HepG2 (cell line): ENCODE results near the gene EEF1AKMT3. TPM values are rescaled to one million over a fixed set of nuclear protein-coding genes. Genes with fewer than 3 reads are reported as not detected.

ENCODE experiments used
- ATAC-seq: fragments of 200-7000 bp; cut with Tn5 transposase; 3 replicates; pipeline ENCODE4 v1.9.1; 2020; ENCODE audit warnings: mild to moderate bottlenecking, moderate library complexity
- BruUV-seq: library from RNA; stranded (reverse); fragments of 400-500 nt; replicated peaks from 2 replicates; lab custom pipeline; 2021; lab: Mats Ljungman, UMichigan
- CTCF ChIA-PET: fragments of 300-600 bp; formaldehyde crosslinking; extraction: SDS; loops from one replicate; lab custom pipeline; 2021; ENCODE audit warnings: low total read pairs, inconsistent platforms, low intra/inter-chr PET ratio; lab: Yijun Ruan, JAX
- POLR2A ChIA-PET: fragments of 350-600 bp; sonication (Branson Sonifier 250); formaldehyde crosslinking; loops from one replicate; lab custom pipeline; 2020; ENCODE audit warnings: antibody characterized with exemption, inconsistent platforms; lab: Yijun Ruan, JAX
- DNase-seq: peaks from one replicate; pipeline ENCODE4 v3.0.0-alpha.2; 2015; ENCODE audit warnings: low spot score
- FAIRE-seq: peaks from 3 replicates; lab custom pipeline; 2011; peaks lifted over from hg19 to GRCh38; lab: Jason Lieb, UNC
- H2AFZ ChIP-seq: one replicate; pipeline ENCODE4 v1.6.1; 2011; ENCODE audit warnings: low read length, inconsistent platforms
- H3K27ac ChIP-seq: fragments of 300-600 bp; 3 replicates; pipeline ENCODE4 v1.8.0; 2011; ENCODE audit warnings: mixed run types, mild to moderate bottlenecking, mixed read lengths, low read length, inconsistent platforms; ENCODE audit not compliant: insufficient read depth; ENCODE audit errors: extremely low read length
- H3K27me3 ChIP-seq, 2 experiments: fragments of 200-600 bp in 1 of 2; 2 replicates in 1 of 2; 3 replicates in 1 of 2; pipeline versions ENCODE4 v1.6.0 to v1.8.0; 2011; ENCODE audit warnings: low read length in 2 of 2, mild to moderate bottlenecking in 2 of 2, moderate library complexity in 2 of 2, inconsistent platforms in 1 of 2; ENCODE audit not compliant: insufficient read depth in 2 of 2, control insufficient read depth in 1 of 2
- H3K36me3 ChIP-seq, 2 experiments: fragments of 200-600 bp in 1 of 2; replicated peaks in 1 of 2; 2 replicates in 1 of 2; 3 replicates in 1 of 2; pipeline versions ENCODE4 v1.5.1 to v1.8.0; 2011; ENCODE audit warnings: low read length in 2 of 2, inconsistent platforms in 1 of 2; ENCODE audit not compliant: insufficient read depth in 2 of 2, control insufficient read depth in 1 of 2
- H3K4me1 ChIP-seq: 2 replicates; pipeline ENCODE4 v1.5.1; 2012; ENCODE audit warnings: low read length, inconsistent platforms; ENCODE audit not compliant: insufficient read depth
- H3K4me2 ChIP-seq: 2 replicates; pipeline ENCODE4 v1.6.0; 2011; ENCODE audit warnings: low read depth, low read length, inconsistent platforms
- H3K4me3 ChIP-seq, 3 experiments: fragments of 200-600 bp in 1 of 3; sonication (generic), shearing (Covaris generic) in 1 of 3; replicated peaks in 1 of 3; 2 replicates each; pipeline ENCODE4 v1.5.1; 2011 to 2016; ENCODE audit warnings: low read length in 3 of 3, inconsistent platforms in 2 of 3, low read depth in 2 of 3, mild to moderate bottlenecking in 2 of 3, control low read depth in 1 of 3, mixed read lengths in 1 of 3; ENCODE audit not compliant: insufficient read depth in 1 of 3
- H3K79me2 ChIP-seq: one replicate; pipeline ENCODE4 v1.6.1; 2011; ENCODE audit warnings: low read length, inconsistent platforms; ENCODE audit not compliant: insufficient read depth
- H3K9ac ChIP-seq: 2 replicates; pipeline ENCODE4 v1.6.0; 2011; ENCODE audit warnings: mild to moderate bottlenecking, low read depth, low read length, inconsistent platforms; ENCODE audit not compliant: insufficient read depth
- H3K9me3 ChIP-seq: 2 replicates; pipeline ENCODE4 v1.5.1; 2012; ENCODE audit warnings: mild to moderate bottlenecking, low read length
- H4K20me1 ChIP-seq: 2 replicates; pipeline ENCODE4 v1.6.0; 2011; ENCODE audit warnings: inconsistent platforms, mild to moderate bottlenecking, low read length, moderate library complexity; ENCODE audit not compliant: insufficient read depth
- BRD4 ChIP-seq: sonication (generic); formaldehyde crosslinking; IDR thresholded peaks from 2 replicates; pipeline ENCODE4 v1.4.0; 2020; ENCODE audit warnings: missing genetic modification reagents
- LCORL ChIP-seq, 2 experiments: fragments of 450-650 bp in 1 of 2; sonication (generic) in 1 of 2; formaldehyde crosslinking in 1 of 2; IDR thresholded peaks; 2 replicates each; pipeline versions ENCODE4 v1.5.0 to v1.6.1; 2017 to 2020; ENCODE audit warnings: antibody characterized with exemption in 1 of 2, missing genetic modification reagents in 1 of 2
- NR3C1 ChIP-seq: sonication (generic); formaldehyde crosslinking; IDR thresholded peaks from 2 replicates; pipeline ENCODE4 v1.4.0; 2020; ENCODE audit warnings: missing genetic modification reagents
- PRPF4 ChIP-seq: fragments of 200-400 bp; formaldehyde crosslinking; IDR thresholded peaks from 2 replicates; pipeline ENCODE4 v1.6.1; 2016; ENCODE audit warnings: low read length, low read depth; ENCODE audit not compliant: poor library complexity, severe bottlenecking
- RBM22 ChIP-seq: fragments of 200-400 bp; formaldehyde crosslinking; optimal IDR thresholded peaks from 2 replicates; pipeline ENCODE3; 2017; ENCODE audit warnings: mild to moderate bottlenecking, low read length, moderate library complexity
- RFX1 ChIP-seq: fragments of 450-650 bp; IDR thresholded peaks from 2 replicates; pipeline ENCODE4 v1.6.1; 2017
- SETDB1 ChIP-seq: sonication (generic); formaldehyde crosslinking; IDR thresholded peaks from 2 replicates; pipeline ENCODE4 v1.5.1; 2020; ENCODE audit warnings: missing genetic modification reagents, mild to moderate bottlenecking, borderline replicate concordance
- SMARCC2 ChIP-seq: fragments of 450-650 bp; IDR thresholded peaks from 2 replicates; pipeline ENCODE4 v1.6.1; 2017; ENCODE audit warnings: antibody characterized with exemption, mild to moderate bottlenecking
- ZNF263 ChIP-seq: sonication (generic); formaldehyde crosslinking; IDR thresholded peaks from 2 replicates; pipeline ENCODE4 v1.4.0; 2020; ENCODE audit warnings: missing genetic modification reagents
- ZNF326 ChIP-seq: sonication (generic); formaldehyde crosslinking; IDR thresholded peaks from 2 replicates; pipeline ENCODE4 v1.4.0; 2020; ENCODE audit warnings: missing genetic modification reagents, borderline replicate concordance
- ZNF34 ChIP-seq: sonication (generic); formaldehyde crosslinking; IDR thresholded peaks from 2 replicates; pipeline ENCODE4 v1.4.0; 2020; ENCODE audit warnings: mild to moderate bottlenecking, missing genetic modification reagents, borderline replicate concordance
- ZNF446 ChIP-seq: sonication (generic); formaldehyde crosslinking; IDR thresholded peaks from 2 replicates; pipeline ENCODE4 v1.5.0; 2020; ENCODE audit warnings: mild to moderate bottlenecking, missing genetic modification reagents
- ZNF484 ChIP-seq: sonication (generic); formaldehyde crosslinking; IDR thresholded peaks from 2 replicates; pipeline ENCODE4 v1.5.1; 2020; ENCODE audit warnings: mild to moderate bottlenecking, low read depth, missing genetic modification reagents, borderline replicate concordance
- ZNF512 ChIP-seq: sonication (generic); formaldehyde crosslinking; IDR thresholded peaks from 2 replicates; pipeline ENCODE4 v1.4.0; 2020; ENCODE audit warnings: mild to moderate bottlenecking, missing genetic modification reagents
- ZNF660 ChIP-seq: sonication (generic); formaldehyde crosslinking; IDR thresholded peaks from 2 replicates; pipeline ENCODE4 v1.5.1; 2020; ENCODE audit warnings: mild to moderate bottlenecking, low read depth, missing genetic modification reagents, borderline replicate concordance
- ZNF839 ChIP-seq: sonication (generic); formaldehyde crosslinking; IDR thresholded peaks from 2 replicates; pipeline ENCODE4 v1.4.0; 2020; ENCODE audit warnings: missing genetic modification reagents, mild to moderate bottlenecking, borderline replicate concordance
- WGBS: methylation state at CpG from one replicate; pipeline ENCODE4 v1.1.6; 2017; ENCODE audit warnings: low lambda C conversion rate; 5-methylcytosine and 5-hydroxymethylcytosine counted together
- in situ Hi-C: cut with HindIII; loops from 2 replicates; pipeline ENCODE4 v1.10.0; 2017; ENCODE audit warnings: low pct_unique_long_range_greater_than_20kb; ENCODE audit not compliant: extremely low pct_ligation_motif_present
- intact Hi-C: fragments of 100-400 bp; cut with micrococcal nuclease; formaldehyde crosslinking; loops from one replicate; pipeline ENCODE4 v1.10.0; 2022; ENCODE audit not compliant: unreplicated experiment
- polyA plus RNA-seq, 8 experiments: library from polyadenylated mRNA; depleted of rRNA in 3 of 8; stranded (reverse) in 7 of 8; unstranded in 1 of 8; fragments of >200 nt; fragmentation: Illumina TruSeq in 4 of 8; extraction: Trizol in 4 of 8; gene quantifications; 2 replicates each; pipeline versions ENCODE4 v1.2.1 to v1.2.3, GENCODE V29; 2011 to 2016; ENCODE audit warnings: low read depth in 4 of 8, missing spikeins in 1 of 8, mixed read lengths in 1 of 8; ENCODE audit not compliant: insufficient read depth in 1 of 8
- total RNA-seq, 5 experiments: library from RNA; depleted of rRNA; stranded (reverse); fragments of >200 nt; fragmentation: Illumina TruSeq; extraction: Trizol; gene quantifications; 2 replicates each; pipeline ENCODE4 v1.2.3, GENCODE V29; 2016; ENCODE audit warnings: low read depth in 1 of 5
- TF ChIP-seq, protein P1 (sequence below): sonication (generic); formaldehyde crosslinking; IDR thresholded peaks from 2 replicates; pipeline ENCODE4 v1.4.0; 2020; ENCODE audit warnings: missing genetic modification reagents

The EEF1AKMT3 gene
- total and polyA plus RNA-seq, 2 of the 13 experiments (the other 11 are each of a cell fraction or from before 2014, with no cell fraction given) = 4.7 to 11.4 TPM

DNA sequence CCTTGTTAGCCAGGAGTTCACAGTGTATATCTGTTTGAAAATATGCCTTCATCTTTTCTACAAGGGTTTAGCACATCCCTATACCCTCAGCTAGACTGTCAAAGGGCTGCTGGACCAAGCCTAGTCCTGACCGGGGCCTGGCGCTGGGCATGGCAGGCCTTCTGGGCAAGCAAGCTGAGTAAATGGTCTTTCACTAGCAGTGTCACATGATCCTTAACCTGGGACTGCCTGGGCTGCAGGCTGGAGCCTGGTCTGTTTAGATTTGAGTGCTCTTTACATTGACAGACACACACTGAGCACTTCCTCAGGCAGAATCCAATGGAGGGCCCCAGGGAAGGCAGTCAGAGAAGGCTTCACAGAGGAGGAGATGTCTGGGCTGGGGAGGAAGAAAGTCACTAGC lies 53.0 kb downstream of the EEF1AKMT3 start:
- peaks cover 46 to 75% of the 10 kb centered on the region in 2 experiments for H3K36me3 ChIP-seq
- POLR2A ChIA-PET = no interaction called here
- 100% methylated on average over 2 of the region's 2 CpGs for WGBS
- H3K4me2 ChIP-seq = no peak overlapping the region
- ATAC-seq (no peak), FAIRE-seq (no peak), DNase-seq (no peak)
- TF ChIP-seq PRPF4 (no peak), RBM22 (peak; percentile 20)
- in situ Hi-C loops (no loop called here), intact Hi-C loops (no loop called here)
- no peak overlapping the region for H3K9ac ChIP-seq
- H2AFZ ChIP-seq = no peak overlapping the region
- BruUV-seq = no TSS peak
- H3K27me3 ChIP-seq = no peaks in the 10 kb centered on the region
- H3K4me3 ChIP-seq = no peak overlapping the region
- H3K9me3 ChIP-seq = no peaks in the 10 kb centered on the region
- peaks cover 14% of the 10 kb centered on the region for H3K4me1 ChIP-seq
- H3K27ac ChIP-seq = no peak overlapping the region
- CTCF ChIA-PET = interaction anchor here (1.5 kb wide), 1 partner anchor 80 kb away, joined by 3 read pairs; no protein-coding TSS in a partner anchor
- peaks cover 34% of the 10 kb centered on the region for H4K20me1 ChIP-seq
- H3K79me2 ChIP-seq = peaks cover 12% of the 10 kb centered on the region

- in situ Hi-C loops (no loop called here), intact Hi-C loops (no loop called here)
- DNase-seq (no peak), ATAC-seq (no peak), FAIRE-seq (no peak)
- CTCF ChIA-PET = interaction anchor here (1.5 kb wide), 1 partner anchor 79 kb away, joined by 3 read pairs; no protein-coding TSS in a partner anchor
- no TSS peak for BruUV-seq
- Histone ChIP-seq H3K79me2 (peaks cover 21% of the 10 kb centered on the region), H3K4me1 (peaks cover 8% of the 10 kb centered on the region; the same call in 1 of the 2 replicates), H3K9me3 (no peaks in the 10 kb centered on the region), H3K9ac (no peak overlapping the region), H3K27ac (no peak overlapping the region), H3K4me2 (no peak overlapping the region), H2AFZ (no peak overlapping the region), H4K20me1 (peaks cover 44% of the 10 kb centered on the region), H3K36me3 (peaks cover 46 to 79% of the 10 kb centered on the region in 2 experiments), H3K27me3 (no peaks in the 10 kb centered on the region), H3K4me3 (no peak overlapping the region)
- POLR2A ChIA-PET = no interaction called here
- WGBS = 100% methylated on average over 2 of the region's 2 CpGs
- TF ChIP-seq SMARCC2 = no peak
- TF ChIP-seq ZNF446 (CRISPR knock-in tag) = no peak
- TF ChIP-seq, protein P1, sequence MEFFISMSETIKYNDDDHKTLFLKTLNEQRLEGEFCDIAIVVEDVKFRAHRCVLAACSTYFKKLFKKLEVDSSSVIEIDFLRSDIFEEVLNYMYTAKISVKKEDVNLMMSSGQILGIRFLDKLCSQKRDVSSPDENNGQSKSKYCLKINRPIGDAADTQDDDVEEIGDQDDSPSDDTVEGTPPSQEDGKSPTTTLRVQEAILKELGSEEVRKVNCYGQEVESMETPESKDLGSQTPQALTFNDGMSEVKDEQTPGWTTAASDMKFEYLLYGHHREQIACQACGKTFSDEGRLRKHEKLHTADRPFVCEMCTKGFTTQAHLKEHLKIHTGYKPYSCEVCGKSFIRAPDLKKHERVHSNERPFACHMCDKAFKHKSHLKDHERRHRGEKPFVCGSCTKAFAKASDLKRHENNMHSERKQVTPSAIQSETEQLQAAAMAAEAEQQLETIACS = no peak
- TF ChIP-seq ZNF34 (CRISPR knock-in tag) = no peak
- TF ChIP-seq NR3C1 (CRISPR knock-in tag) = no peak
- TF ChIP-seq LCORL (IDR thresholded peaks at IDR 0.05) = no peak
- TF ChIP-seq LCORL (CRISPR knock-in tag; IDR thresholded peaks at IDR 0.05) = no peak
- no peak for TF ChIP-seq RFX1
- TF ChIP-seq BRD4 (CRISPR knock-in tag) = no peak
- no peak for TF ChIP-seq ZNF512
- no peak for TF ChIP-seq ZNF839
- no peak for TF ChIP-seq ZNF660 (CRISPR knock-in tag)
- TF ChIP-seq SETDB1 (CRISPR knock-in tag) = no peak
- TF ChIP-seq ZNF263 (CRISPR knock-in tag) = no peak
- TF ChIP-seq ZNF326 (CRISPR knock-in tag) = no peak
- TF ChIP-seq ZNF484 (CRISPR knock-in tag) = no peak
Measured at GRCh38 chr12:57826400-57826799, 54.0 kb downstream of the EEF1AKMT3 start.
